ENCODE results near the gene CNGB1.

Gene CNGB1

GRCh38 chr16:57992084-57992483, 21.2 kb upstream of the CNGB1 start:
- Histone ChIP-seq H3K4me1 (ENCODE audit: control insufficient read depth in 1 of 2, insufficient read depth in 1 of 2, low read depth in 1 of 2, low read length in 1 of 2) (peaks cover 34 to 45% of the 10 kb centered on the region in 2 experiments), H3K27me3 (peaks cover 3% of the 10 kb centered on the region), H3K4me3 (ENCODE audit: low read depth in 1 of 2, low read length in 1 of 2) (no peak overlapping the region), H3K9me3 (no peaks in the 10 kb centered on the region), H3K36me3 (peaks cover 19% of the 10 kb centered on the region), H3K27ac (no peak overlapping the region)
- no peak for TF ChIP-seq CTCF (IDR thresholded peaks at IDR 0.05)

DNA sequence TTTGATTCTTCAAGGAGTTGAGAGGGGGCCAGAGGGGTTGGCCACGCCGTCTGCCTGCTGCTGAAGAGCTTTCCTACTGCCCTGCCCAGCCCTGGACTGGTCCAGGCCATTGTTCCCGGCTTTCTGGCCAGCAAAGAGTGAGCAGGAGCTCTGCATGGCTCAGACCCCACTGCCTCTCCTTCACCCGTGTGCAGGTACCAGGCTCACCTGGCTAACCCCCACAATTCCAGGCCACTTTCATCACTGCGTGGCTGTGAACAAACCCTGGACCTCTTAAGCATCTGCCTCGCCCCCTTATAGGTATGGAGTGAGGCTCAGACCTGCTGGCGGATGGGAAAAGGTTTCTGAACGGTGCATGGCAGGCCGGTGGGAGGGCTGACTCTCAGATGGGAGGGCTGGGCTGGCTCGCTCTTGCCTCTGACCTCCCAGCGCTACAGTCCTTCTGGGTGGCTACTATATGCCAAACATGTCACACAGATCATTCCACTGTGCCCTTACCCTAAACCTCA, 20.7 kb upstream of the CNGB1 start:
- Histone ChIP-seq H3K36me3 (peaks cover 14% of the 10 kb centered on the region), H3K4me1 (ENCODE audit: control insufficient read depth in 1 of 2, insufficient read depth in 1 of 2, low read depth in 1 of 2, low read length in 1 of 2) (peaks cover 30 to 40% of the 10 kb centered on the region in 2 experiments), H3K27ac (no peak overlapping the region), H3K4me3 (ENCODE audit: low read depth in 1 of 2, low read length in 1 of 2) (no peak overlapping the region), H3K27me3 (peaks cover 8% of the 10 kb centered on the region), H3K9me3 (no peaks in the 10 kb centered on the region)
- no peak for TF ChIP-seq CTCF (IDR thresholded peaks at IDR 0.05)

DNA sequence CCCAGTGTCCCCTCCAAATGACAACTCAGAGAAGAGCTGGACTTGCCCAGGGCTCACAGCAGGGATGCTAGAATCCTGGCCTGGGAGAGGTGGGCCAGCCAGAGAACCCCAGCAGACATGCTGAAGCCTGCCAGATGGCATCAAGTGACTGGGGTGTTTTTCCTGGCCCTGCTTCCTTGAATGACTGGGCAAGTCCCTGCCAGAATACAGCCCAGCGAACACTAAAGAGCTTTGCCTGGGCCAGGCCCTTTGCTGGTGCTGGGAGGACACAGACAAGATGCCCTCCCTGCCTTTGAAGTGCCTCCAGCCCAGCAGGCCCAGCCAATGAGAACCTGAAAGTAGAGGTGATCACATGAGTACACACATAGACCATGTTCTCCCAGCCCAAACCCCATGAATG, 18.0 kb upstream of the CNGB1 start:
- H3K9me3 ChIP-seq: no peaks in the 10 kb centered on the region
- H3K27me3 ChIP-seq: peaks cover 35% of the 10 kb centered on the region
- peaks cover 17 to 28% of the 10 kb centered on the region in 2 experiments for H3K4me1 ChIP-seq (ENCODE audit: control insufficient read depth in 1 of 2, insufficient read depth in 1 of 2, low read depth in 1 of 2, low read length in 1 of 2)
- H3K4me3 ChIP-seq (ENCODE audit: low read depth in 1 of 2, low read length in 1 of 2): no peak overlapping the region
- no peak overlapping the region for H3K27ac ChIP-seq
- TF ChIP-seq CTCF (IDR thresholded peaks at IDR 0.05): no peak
- no peaks in the 10 kb centered on the region for H3K36me3 ChIP-seq

GRCh38 chr16:57987441-57988177, 16.7 kb upstream of the CNGB1 start:
- Histone ChIP-seq H3K4me3 (ENCODE audit: low read depth in 1 of 2, low read length in 1 of 2) (no peak overlapping the region), H3K27me3 (peaks cover 43% of the 10 kb centered on the region)
- no peak for TF ChIP-seq CTCF (IDR thresholded peaks at IDR 0.05)

DNA sequence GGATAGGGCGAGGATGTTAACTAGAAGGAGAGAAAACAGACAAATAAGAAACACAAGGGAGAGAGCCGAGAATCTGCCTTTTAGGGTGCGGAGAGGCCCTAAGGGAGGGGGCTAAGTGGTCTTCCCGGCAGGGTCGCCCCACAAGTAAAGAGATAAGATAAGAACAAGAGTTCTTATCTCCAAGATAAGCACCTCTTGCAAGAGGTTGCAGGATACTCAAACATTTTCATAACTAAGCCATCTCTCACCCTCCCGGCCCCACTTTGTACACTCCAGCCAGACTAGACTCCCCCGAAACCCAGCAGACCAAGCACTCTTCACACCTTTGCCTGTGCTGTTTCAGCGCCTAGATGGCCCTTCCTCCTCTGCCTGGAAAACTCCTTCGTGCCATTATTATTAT, 15.3 kb upstream of the CNGB1 start:
- H3K4me1 ChIP-seq (ENCODE audit: control insufficient read depth in 1 of 2, insufficient read depth in 1 of 2, low read depth in 1 of 2, low read length in 1 of 2): peaks cover 8 to 15% of the 10 kb centered on the region in 2 experiments
- no peak overlapping the region for H3K4me3 ChIP-seq (ENCODE audit: low read depth in 1 of 2, low read length in 1 of 2)
- H3K36me3 ChIP-seq: no peaks in the 10 kb centered on the region
- peaks cover 55% of the 10 kb centered on the region for H3K27me3 ChIP-seq
- no peak for TF ChIP-seq CTCF (IDR thresholded peaks at IDR 0.05)
- no peak overlapping the region for H3K27ac ChIP-seq
- no peaks in the 10 kb centered on the region for H3K9me3 ChIP-seq

More at GRCh38 chr16:57987441-57988177, 16.7 kb upstream of the CNGB1 start:
- H3K9me3 ChIP-seq: no peaks in the 10 kb centered on the region
- H3K4me1 ChIP-seq (ENCODE audit: control insufficient read depth in 1 of 2, insufficient read depth in 1 of 2, low read depth in 1 of 2, low read length in 1 of 2): peaks cover 8 to 15% of the 10 kb centered on the region in 2 experiments
- H3K36me3 ChIP-seq: no peaks in the 10 kb centered on the region
- no peak overlapping the region for H3K27ac ChIP-seq
